NCI-H146 treated with DMSO at 0.1 percent for 48 hours (cell line): ENCODE results near the gene CABP5.
"Not testable (repeated sequence)": the region's sequence is repeated elsewhere in the genome, so short reads cannot be mapped to it uniquely, and the experiment has no call there.

Experiments
- DNase-seq: peaks from one replicate; lab custom pipeline; 2025; ENCODE audit not compliant: unreplicated experiment; lab: John Stamatoyannopoulos, UW

Gene CABP5

GRCh38 chr19:48043675-48044258, at the start of gene CABP5:
Gene CABP5, minus strand, starts transcription at chr19:48044079. Its CDS starts 157 bp downstream, at chr19:48043922.
- no peak for DNase-seq

- not testable (repeated sequence) for DNase-seq
Observed at GRCh38 chr19:48091111-48091718, 47.3 kb upstream of the CABP5 start.

GRCh38 chr19:48090281-48090802, 46.5 kb upstream of the CABP5 start:
- no peak for DNase-seq

- not testable (repeated sequence) for DNase-seq
Observed at GRCh38 chr19:48088991-48089390, 45.1 kb upstream of the CABP5 start.

- DNase-seq = no peak
Observed at GRCh38 chr19:48085904-48086864, 42.3 kb upstream of the CABP5 start.

- DNase-seq = no peak
Observed at GRCh38 chr19:48085076-48085475, 41.2 kb upstream of the CABP5 start.

GRCh38 chr19:48081106-48081505, 37.2 kb upstream of the CABP5 start:
- DNase-seq = no peak

GRCh38 chr19:48070177-48070769, 26.4 kb upstream of the CABP5 start:
- DNase-seq = not testable (repeated sequence)

GRCh38 chr19:48069435-48069834, 25.6 kb upstream of the CABP5 start:
- no peak for DNase-seq

GRCh38 chr19:48064509-48064908, 20.6 kb upstream of the CABP5 start:
- DNase-seq = no peak

- DNase-seq = no peak
Observed at GRCh38 chr19:48061401-48062344, 17.8 kb upstream of the CABP5 start.

- DNase-seq = no peak
Observed at GRCh38 chr19:48060381-48060780, 16.5 kb upstream of the CABP5 start.

GRCh38 chr19:48059331-48059730, 15.5 kb upstream of the CABP5 start:
- no peak for DNase-seq

GRCh38 chr19:48053856-48054255, 10.0 kb upstream of the CABP5 start:
- no peak for DNase-seq

GRCh38 chr19:48053076-48053475, 9.2 kb upstream of the CABP5 start:
- DNase-seq = no peak

GRCh38 chr19:48051335-48052033, 7.6 kb upstream of the CABP5 start:
- no peak for DNase-seq

- DNase-seq = no peak
Observed at GRCh38 chr19:48044561-48044960, 682 bp upstream of the CABP5 start.

- no peak for DNase-seq
Observed at GRCh38 chr19:48041877-48042580, 1.9 kb downstream of the CABP5 start.

- no peak for DNase-seq
Observed at GRCh38 chr19:48036765-48037164, 7.1 kb downstream of the CABP5 start.
